Astrocyte of the hippocampus (primary cell): ENCODE data around the gene SMIM35.
"Not testable (repeated sequence)": the region's sequence is repeated elsewhere in the genome, so short reads cannot be mapped to it uniquely, and the experiment has no call there.

Source experiments
- DNase-seq: peaks from one replicate; pipeline ENCODE4 v3.0.0; 2011; ENCODE audit warnings: low read depth, low spot score

The SMIM35 gene

DNA sequence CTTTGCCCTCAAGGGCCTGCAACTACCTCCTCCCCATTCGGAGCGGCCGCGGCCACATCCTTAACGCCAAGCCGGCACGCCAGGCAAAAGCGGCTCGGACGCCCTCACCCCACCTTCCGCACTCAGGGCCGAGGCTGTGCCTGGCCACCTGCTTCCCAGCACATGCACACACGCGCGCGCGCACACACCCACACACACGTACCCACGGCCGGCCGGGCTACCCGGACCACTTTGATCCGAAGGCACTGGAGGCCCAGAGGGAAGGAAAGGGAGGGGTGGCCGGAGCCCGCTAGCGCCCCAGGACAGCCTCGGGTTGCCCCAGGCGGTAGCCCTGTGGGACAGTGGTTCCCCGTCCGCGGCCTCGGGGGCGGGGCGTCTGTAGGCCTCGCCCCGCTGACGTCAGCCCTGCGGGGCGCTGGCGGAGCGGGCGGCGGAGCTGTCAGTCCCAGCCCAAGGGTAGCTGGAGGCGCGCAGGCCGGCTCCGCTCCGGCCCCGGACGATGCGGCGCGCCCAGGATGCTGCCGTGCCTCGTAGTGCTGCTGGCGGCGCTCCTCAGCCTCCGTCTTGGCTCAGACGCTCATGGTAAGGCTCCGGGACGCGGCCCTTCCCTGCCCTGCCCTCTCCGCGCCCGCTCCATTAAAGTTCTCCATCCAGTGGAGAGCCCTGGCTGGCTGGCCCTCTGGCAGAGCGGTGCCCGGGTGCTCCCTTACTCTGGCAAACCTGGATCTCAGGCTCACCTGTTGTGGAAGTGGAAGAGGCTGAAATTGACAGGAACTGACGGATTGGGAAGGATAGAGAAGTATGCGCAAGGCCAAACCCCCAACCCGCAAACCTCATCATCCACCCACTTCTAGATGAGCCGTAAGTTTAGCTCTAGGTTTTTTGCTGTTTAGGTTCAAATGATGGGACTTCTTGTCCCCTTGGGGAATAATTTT, 100.5 kb downstream of the SMIM35 start, which contains the start of gene IL10RA:
TSS of gene IL10RA (plus strand) at position 442 of the 935 bp plus-strand sequence. CDS start at position 516, 74 bp downstream.
- peak; percentile 86 for DNase-seq

DNA sequence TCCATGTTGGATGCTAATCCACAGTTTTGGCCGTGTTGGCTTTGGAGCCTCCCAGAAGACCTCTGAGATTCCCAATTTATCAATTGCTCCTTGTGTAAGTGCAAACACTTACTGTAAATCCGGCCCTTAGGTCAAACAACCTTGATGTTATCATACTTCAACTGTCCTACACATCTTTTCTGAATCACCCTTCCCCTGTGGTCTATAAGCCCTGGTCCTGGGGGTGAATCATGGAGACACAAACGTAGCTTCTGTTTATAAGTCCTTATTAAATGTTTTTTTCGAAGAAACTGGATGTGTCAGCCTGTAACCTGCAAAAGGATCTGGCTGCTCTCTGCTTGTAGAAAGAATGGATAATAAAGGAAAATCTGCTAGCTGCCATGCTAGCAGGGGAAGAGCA, 102.3 kb downstream of the SMIM35 start:
- DNase-seq = no peak

DNA sequence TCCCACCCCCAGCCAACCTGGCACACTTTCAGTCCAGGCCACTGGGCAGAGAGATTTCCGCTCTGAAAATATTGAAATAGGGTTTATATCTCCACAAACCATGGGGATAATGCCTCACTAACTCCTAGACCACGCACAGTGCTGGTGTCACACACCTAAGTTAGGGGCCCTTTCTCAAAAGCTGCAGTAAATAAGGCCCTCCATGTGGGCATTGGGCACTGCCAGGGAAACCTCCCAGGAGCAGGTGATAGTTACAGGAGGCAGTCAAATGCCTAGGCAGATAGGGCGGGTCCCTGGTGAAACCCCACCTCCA, 103.6 kb downstream of the SMIM35 start:
- DNase-seq = no peak

DNA sequence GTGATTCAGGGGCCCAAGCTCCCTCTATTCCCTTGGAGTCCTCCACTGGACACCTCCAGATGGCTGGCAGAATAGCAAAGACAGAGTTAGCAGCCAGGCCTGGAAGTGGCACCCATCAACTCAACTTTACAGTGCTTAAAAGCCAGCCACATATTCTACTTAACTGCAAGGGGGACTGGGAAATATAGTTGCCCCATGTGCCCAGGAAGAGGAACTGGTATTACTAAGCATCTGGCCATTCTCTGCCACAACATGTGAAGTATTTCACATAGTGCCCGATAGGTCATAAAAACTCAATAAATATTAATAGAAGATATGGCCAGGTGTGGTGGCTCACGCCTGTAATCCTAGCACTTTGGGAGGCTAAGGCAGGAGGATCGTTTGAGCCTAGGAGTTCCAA, 106.0 kb downstream of the SMIM35 start:
- no peak for DNase-seq

DNA sequence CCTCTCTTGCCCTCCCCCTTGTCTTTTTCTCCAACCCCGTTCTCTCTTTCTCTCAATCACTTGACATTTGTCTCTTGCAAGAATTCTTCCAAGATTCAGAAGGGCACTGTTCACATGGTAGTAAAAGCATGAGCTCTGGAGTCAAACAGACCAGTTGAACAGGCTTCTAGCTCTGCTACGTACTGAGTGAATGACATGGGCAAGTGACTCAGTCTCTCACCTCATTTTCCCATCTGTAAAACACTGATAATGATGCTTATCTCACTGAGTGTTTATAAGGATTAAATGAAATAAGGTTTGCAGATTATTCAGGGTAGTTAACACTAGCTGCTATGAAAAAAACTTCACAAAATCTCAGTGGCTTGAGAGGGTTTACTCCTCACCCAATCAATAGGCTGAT, 106.5 kb downstream of the SMIM35 start:
- no peak for DNase-seq

DNA sequence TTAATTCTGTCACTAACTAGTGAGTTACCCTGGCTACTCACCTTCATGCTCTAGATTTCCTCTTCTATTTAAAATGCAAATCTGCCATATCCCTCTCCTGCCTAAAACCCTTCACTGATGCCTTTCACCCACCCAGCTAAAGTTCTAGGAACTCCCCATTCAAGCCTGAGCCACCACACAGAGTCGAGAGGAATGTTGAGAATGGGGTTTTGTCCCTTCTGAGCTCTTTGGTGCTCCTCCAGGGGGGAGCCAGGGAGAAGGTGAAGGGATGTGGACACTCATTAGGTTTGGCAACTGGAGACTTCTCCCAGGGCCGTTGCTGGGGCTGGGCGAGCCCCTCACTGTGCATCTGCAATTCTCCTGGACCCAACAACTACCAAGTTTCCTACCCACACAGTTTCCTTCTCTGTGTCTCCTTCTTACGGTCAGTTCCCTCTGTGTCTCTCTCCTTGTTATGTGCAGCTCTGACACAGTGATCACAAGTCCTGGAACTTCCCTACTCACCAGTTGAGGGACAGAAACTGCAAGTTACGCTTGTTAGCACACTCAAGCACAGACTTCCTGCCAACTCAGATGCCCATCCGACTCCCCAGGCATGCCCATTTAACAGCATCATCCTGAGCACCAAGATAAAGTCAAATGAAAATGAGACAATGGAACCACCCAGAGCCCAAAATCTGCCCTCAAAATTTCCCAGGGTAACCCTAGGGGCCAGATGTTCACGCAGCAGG, 107.1 kb downstream of the SMIM35 start:
- DNase-seq = no peak

DNA sequence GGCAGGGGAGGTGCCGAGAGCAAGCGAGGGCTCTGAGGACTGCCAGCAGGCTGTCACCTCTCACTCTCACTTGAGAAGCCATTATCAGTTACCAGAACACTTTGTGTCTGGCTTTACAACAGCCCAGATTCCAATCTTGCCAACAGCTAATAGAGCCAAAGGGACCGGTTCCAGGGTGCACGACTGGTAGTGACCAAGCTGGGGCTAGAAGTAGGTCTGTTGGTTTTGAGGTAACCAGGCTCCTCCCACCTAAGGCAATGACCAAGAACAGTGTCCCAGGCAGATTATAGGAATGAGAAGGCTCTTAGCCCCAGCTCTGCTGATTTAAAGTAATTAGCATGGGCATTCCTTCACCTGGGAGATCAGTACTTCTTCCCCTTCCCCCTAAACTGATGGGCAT, 107.8 kb downstream of the SMIM35 start:
- DNase-seq = no peak

DNA sequence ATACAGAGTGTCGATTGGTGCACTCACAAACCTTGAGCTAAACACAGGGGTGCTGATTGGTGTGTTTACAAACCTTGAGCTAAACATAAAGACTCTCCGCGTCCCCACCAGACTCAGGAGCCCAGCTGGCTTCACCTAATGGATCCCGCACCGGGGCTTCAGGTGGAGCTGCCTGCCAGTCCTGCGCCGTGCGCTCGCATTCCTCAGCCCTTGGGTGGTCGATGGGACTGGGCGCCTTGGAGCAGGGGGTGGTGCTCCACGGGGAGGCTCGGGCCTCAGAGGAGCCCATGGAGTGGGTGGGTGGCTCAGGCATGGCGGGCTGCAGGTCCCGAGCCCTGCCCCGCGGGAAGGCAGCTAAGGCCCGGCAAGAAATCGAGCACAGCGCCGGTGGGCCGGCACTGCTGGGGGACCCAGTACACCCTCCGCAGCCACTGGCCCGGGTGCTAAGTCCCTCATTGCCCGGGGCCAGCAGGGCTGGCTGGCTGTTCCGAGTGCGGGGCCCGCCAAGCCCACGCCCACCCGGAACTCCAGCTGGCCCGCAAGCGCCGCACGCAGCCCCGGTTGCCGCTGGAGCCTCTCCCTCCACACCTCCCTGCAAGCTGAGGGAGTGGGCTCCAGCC, 108.4 kb downstream of the SMIM35 start:
- DNase-seq = not testable (repeated sequence)

DNA sequence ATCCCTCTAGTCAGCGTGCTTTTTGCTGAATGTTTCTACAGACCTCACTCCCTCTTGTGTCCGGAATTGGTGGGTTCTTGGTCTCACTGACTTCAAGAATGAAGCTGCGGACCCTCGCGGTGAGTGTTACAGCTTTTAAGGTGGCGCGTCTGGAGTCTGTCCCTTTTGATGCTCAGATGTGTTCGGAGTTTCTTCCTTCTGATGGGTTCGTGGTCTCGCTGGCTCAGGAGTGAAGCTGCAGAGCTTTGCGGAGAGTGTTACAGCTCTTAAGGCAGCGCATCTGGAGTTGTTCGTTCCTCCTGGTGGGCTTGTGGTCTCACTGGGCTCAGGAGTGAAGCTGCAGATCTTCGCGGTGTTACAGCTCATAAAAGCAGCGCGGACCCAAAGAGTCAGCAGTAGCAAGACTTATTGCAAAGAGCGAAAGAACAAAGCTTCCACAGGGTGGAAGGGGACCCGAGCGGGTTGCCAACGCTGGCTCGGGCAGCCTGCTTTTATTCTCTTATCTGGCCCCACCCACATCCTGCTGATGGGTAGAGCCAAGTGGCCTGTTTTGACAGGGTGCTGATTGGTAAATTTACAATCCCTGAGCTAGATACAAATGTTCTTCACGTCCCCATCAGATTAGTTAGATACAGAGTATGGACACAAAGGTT, 109.0 kb downstream of the SMIM35 start:
- not testable (repeated sequence) for DNase-seq

DNA sequence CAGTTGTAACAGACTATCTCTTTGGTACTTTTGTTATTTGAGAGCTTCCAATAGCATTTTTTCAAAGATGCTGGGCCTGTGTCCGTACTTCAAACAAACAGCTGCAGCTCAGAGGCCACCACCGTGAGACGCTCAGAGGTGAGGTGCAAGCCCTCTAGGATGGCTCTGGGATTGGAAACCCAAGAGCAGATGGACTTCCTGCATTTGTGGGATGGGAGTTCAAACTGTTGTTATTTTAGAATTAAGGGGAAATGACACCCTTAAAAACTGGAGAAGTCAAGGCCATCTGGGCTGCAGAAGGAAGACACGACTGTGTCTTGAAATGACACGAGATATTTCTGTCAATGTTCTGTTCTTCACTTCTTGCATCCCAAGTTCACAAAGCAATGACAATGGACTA, 109.7 kb downstream of the SMIM35 start:
- no peak for DNase-seq

DNA sequence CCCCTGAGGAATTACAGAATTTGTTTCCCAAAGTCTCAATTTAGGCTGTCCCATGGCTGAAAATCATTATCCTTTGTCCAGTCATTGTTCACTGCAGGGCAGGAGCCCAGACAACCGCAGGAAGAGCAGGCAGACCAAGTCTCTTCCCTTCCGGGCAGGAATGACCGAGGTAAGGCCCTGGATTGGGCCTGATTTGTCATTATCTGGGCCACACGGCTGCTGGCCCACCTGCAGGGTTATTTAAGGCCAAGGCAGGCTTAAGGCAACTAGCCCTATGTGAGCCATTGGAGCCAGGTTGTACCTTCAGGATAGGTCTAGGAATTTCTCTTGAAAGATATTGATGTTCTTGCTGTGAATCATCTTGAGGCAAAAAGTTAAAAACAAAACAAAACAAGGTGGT, 110.3 kb downstream of the SMIM35 start:
- no peak for DNase-seq

DNA sequence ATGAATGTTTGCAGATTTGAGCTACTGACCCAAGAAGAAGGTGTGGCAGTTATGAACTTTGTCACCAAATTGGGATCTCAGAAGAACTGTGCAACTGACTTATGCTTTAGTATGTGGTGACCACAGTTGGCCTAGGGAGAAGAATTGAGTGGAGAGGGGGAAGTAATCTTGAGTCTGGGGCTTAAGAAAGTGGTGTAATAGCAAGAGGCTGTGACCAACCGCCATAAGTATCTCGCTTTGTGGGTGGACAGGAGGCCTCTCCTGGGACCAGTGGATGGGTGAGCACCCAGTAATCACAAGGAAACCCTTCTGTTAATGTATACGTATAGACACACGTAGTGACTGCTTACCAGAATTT, 113.3 kb downstream of the SMIM35 start:
- no peak for DNase-seq

DNA sequence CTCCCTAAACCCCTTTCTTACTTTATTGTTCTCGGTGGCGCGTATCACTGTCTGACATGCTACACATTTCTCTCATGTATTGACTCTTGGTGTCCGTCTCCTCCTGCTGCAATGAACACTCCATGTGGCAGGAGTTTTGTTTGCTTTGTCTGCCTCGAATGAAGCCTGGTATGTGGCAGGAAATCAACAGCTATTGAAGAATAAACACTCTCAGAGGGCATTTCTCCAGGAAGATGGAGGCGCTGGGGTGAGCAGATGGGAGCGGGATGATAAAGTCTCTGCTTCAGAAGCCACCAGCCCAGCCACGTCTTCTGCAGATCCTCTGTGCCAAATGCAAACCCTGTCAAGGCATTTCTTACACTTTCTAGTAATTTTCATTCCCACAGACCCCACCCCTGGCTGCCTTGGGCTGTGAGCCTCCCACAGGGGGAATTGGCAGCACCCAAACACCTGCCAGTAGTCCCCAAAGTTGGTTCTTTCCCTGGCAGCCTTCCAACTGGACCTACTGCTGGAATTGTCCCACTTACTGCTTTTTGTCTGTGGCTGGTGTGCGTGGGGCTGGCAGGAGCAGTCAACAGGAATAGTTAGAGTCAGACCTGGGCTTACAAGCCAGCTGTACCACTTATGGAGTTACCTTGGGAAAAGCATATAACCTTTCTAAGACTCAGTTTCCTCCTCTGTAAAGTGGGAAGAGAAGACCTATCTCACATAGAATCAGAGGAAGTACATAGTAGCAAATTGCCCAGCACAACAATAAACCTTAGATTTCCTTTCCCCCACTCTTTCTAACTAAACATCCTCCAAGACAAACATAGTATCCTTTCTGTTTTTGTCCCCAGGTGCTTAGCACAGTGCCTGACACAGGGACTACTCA, 113.9 kb downstream of the SMIM35 start:
- peak; percentile 39 for DNase-seq

DNA sequence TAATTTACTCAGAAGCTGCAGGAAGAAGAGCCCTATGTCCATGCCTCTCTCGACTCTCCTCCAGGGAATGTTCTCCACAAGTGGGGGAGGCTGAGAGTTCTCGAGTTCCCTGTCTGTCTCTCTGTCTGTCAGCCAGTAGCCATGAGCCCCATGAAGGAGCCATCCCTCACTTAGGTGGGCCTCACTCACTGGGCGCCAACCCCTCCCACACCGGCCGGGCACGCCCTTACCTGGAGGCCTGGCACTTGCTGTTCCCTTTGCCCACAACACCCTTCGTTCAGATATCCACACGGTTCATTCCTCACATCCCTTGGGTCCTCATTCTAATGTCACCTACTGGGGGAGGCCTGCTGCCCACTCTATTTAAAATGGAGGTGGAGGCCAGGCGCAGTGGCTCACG, 114.7 kb downstream of the SMIM35 start:
- no peak for DNase-seq

DNA sequence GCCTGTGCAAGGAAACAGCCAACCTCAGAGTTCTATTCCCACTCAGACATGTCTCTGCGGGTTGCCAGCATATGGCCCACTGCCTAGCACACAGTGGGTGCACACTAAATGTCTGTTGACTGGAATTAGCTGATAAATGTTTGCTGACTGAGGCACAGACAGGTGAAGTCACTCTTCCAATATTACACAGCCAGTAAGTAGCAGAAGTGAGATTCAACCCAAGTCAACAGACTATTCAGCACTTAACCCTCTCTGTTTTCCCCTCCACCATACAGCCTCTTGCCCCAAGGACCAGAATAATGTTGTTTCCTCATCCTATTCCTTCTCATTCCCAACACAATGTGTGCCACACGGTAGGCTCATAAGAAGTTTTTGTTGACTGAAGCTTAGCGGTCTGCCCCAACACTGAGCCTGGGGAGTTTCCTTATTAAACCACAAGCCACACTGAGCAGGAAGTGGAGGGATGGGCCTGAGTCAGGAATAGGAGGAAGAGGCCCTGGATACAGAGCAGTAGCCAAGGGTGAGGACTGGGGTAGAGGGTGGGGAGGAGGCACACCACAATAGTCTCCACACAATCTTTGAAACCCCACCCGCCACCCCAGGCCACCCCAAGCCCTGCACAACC, 116.3 kb downstream of the SMIM35 start:
- no peak for DNase-seq

DNA sequence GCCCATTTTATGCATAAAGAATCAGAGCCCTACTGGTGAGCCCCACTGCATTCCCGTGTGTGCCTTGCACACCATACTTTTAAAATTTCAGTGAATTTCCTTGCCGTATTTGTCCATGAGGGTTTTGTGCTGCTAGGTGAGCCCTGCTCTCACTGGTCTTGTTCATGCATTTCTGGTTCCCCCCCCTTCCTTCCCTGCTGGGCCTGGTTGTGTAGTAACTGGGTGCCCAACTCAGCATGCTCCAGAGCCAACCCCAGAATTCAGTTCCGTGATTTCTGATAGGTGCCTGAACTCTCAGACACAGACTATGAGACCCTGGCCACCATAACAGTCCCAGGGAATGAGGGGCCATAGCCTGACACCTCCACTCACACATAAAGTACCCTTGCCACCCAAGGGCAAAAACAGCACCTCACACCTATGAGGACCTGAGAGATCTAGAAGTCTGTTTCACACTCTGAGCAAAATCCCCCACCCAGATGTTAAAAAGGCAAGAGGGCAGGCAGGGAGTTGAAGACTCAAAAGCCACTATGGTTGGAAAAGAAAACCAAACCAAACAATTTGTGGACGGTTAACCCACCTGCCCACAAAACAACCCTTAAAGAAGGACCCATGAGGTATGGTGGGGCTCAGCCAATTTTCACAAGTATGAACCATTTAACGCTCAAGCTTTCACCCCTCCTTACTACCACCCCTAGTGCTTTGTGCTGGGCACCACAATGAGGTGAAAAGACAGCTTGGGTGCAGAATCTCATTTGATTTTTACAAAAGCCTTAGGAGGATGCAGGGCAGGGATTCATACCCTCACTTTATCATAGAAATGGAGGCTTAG, 117.4 kb downstream of the SMIM35 start:
- no peak for DNase-seq

DNA sequence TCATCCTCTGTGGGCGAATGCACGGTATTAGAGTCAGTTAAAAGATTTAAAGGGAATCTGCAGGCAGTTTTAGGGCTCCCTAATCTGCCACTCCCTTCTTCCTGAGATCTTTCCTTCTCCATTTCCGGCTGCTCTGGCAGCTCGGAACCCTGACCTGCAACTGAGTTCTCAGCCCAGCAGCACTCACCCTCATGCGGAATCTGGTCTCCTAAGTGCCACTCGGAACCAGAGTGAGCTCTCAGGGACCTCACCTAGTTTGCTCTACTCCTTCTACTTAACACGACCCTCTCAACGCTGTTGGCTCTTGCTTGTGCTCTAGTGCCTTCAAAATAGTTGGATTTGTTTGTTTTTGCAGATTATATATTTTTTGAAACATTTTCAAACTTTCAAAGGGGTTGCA, 119.9 kb downstream of the SMIM35 start:
- no peak for DNase-seq

DNA sequence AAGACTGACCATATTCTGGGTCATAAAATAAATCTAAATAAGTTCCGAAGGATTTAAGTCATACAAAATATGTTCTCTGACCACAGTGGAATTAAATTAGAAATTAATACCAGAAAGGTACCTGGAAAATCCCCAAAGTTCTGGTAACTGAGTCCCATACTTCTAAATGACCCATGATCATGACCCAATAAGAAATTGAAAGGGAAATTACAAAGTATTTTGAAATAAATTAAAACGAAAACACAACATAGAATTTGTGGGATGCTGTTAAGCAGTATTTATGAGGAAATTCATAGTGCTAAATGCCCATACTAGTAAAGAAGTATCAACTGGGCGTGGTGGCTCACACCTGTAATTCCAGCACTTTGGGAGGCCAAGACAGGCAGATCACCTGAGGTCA, 123.9 kb downstream of the SMIM35 start:
- DNase-seq = no peak

DNA sequence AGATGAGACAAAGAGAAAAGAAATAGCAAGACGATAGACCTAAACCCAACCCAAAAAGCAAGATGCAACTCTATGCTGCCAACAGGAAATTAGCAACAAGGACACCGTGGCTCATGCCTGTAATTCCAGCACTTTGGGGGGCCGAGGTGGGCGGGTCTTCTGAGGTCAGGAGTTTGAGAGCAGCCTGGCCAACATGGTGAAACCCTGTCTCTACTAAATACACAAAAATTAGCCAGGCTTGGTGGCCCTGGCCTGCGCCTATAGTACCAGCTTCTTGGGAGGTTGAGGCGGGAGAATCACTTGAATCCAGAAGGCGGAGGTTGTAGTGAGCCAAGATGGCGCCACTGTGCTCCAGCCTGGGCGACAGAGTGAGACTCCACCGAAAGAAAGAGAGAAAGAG, 124.9 kb downstream of the SMIM35 start:
- no peak for DNase-seq

DNA sequence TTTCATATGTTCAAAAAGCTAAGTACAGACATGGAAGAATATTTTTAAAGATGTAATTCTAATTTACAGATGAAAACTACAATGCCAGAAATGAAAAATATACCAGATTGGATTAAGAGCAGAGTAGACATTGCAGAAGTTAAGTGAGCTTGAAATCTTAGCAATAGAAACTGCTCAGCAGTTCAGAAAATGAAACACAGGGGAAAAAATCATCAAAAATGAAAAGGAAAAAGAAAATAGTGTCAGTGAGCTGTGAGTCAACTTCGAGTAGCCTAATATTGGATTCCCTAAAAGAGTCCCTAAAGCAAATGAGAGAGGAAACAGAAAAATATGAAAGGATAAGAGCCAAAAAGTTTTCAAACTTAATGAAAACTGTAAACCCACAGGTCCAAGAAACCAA, 126.4 kb downstream of the SMIM35 start:
- no peak for DNase-seq
